Mesothelial cell of epicardium (in vitro differentiated cells): ENCODE results near the gene ZRANB1. TPM values are rescaled to one million over a fixed set of nuclear protein-coding genes. Genes with fewer than 3 reads are reported as not detected.

Experiments used
- DNase-seq, 2 experiments: peaks; one replicate each; pipeline ENCODE4 v3.0.0; 2021; ENCODE audit warnings: low spot score in 2 of 2; ENCODE audit not compliant: unreplicated experiment in 2 of 2
- H3K27ac Mint-ChIP-seq: 2 replicates; pipeline ENCODE4 v1.8.0; 2021; ENCODE audit warnings: mixed read lengths
- H3K27me3 Mint-ChIP-seq: 2 replicates; pipeline ENCODE4 v1.8.0; 2021; ENCODE audit warnings: low read depth, mixed read lengths
- H3K36me3 Mint-ChIP-seq: 2 replicates; pipeline ENCODE4 v1.8.0; 2021; ENCODE audit warnings: mixed read lengths
- H3K4me1 Mint-ChIP-seq: 2 replicates; pipeline ENCODE4 v1.8.0; 2021; ENCODE audit warnings: mixed read lengths
- H3K4me3 Mint-ChIP-seq: 2 replicates; pipeline ENCODE4 v1.8.0; 2021; ENCODE audit warnings: mild to moderate bottlenecking, moderate library complexity, mixed read lengths
- H3K9me3 Mint-ChIP-seq: 2 replicates; pipeline ENCODE4 v1.8.0; 2021; ENCODE audit warnings: mixed read lengths
- CTCF ChIP-seq: fragments of 200-600 bp; sonication (generic); IDR thresholded peaks from one replicate; pipeline ENCODE4 v1.5.0; 2021; ENCODE audit warnings: antibody characterized with exemption; ENCODE audit not compliant: unreplicated experiment
- total RNA-seq: library from RNA; stranded (reverse); gene quantifications from 3 replicates; pipeline ENCODE4 v1.2.1, GENCODE V29; 2021

ZRANB1 gene
- total RNA-seq, 1 donor from 2014 or later: 30.8 TPM

GRCh38 chr10:124996127-124996853 lies 54.4 kb downstream of the ZRANB1 start:
- no peak for TF ChIP-seq CTCF
- DNase-seq: peak in 1 of 2 experiments; percentile 35
- Mint-ChIP-seq H3K4me1 (peaks cover 7% of the 10 kb centered on the region), H3K27ac (no peak overlapping the region), H3K4me3 (no peak overlapping the region), H3K36me3 (peaks cover 40% of the 10 kb centered on the region), H3K27me3 (no peaks in the 10 kb centered on the region), H3K9me3 (no peaks in the 10 kb centered on the region)

GRCh38 chr10:124996854-124997215 lies 54.9 kb downstream of the ZRANB1 start:
- Mint-ChIP-seq H3K27ac (no peak overlapping the region), H3K9me3 (no peaks in the 10 kb centered on the region), H3K4me1 (peaks cover 7% of the 10 kb centered on the region), H3K27me3 (no peaks in the 10 kb centered on the region), H3K4me3 (no peak overlapping the region), H3K36me3 (peaks cover 36% of the 10 kb centered on the region)
- TF ChIP-seq CTCF: no peak
- no peak for DNase-seq

DNA sequence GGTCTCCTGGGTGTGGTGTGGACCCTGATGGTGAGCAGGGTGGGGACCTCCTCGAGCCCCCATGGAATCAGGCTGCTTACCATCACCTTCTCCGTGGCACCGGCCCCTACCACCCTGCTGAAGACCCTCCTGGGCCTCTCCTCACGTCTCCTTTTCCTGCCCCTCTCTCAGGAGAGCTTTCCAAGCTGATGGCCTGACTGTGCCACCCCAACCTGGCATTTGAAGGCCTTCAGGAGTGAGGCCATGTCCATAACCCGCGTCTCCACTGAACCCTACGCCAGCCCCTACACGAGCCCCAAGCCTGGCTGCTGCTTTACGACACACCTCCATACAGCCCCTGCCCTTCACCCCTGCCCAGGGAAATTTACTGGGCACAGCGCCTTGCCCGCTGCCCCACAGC lies 55.4 kb downstream of the ZRANB1 start:
- H3K27me3 Mint-ChIP-seq: no peaks in the 10 kb centered on the region
- H3K36me3 Mint-ChIP-seq: peaks cover 36% of the 10 kb centered on the region
- H3K27ac Mint-ChIP-seq: no peak overlapping the region
- no peak overlapping the region for H3K4me3 Mint-ChIP-seq
- no peaks in the 10 kb centered on the region for H3K9me3 Mint-ChIP-seq
- H3K4me1 Mint-ChIP-seq: peaks cover 7% of the 10 kb centered on the region
- DNase-seq: no peak
- TF ChIP-seq CTCF: no peak

DNA sequence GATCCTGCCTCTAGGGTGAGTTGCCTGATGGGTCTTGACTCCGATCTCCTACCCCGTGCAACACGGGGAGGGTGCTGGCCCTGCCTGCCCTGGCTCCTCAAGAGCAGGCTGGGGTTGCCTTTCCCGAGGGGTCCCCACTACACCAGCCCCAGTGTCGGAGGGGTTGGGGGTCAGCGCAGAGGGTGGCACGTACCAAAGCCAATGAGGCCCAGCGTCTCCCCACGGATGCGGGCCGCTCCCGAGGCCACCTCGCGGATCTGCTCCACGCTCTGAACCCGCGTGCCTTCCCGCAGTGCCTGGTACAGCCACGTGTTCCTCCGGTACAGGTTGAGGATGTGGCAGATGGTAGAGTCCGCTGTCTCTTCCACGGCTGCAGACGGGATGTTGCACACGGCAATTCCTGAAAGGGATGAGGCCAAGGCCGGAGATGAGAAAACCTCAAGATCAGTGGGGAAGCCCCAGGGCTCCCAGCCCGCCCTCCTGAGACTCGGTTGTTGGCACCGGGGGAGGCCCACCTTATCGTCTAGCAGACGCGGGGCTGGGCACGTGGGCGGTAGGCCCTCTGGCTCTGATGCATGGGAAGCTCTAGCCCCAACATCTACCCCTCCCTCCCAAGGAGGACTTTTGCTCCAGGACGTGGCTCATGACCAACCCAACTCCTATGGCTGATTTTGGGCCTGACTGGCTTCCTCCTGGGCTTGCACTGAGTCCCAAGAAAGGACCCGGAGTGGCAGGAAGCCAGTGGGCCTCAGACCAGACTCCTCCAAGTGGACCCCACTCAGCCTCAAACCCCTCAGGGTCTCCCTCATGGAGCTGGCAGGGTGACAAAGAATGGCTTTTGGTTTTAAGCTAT lies 56.1 kb downstream of the ZRANB1 start:
- Mint-ChIP-seq H3K36me3 (peaks cover 30% of the 10 kb centered on the region), H3K27ac (no peak overlapping the region), H3K4me3 (no peak overlapping the region), H3K9me3 (no peaks in the 10 kb centered on the region), H3K4me1 (peaks cover 7% of the 10 kb centered on the region), H3K27me3 (no peaks in the 10 kb centered on the region)
- TF ChIP-seq CTCF: no peak
- DNase-seq: peak in 1 of 2 experiments; percentile 27

DNA sequence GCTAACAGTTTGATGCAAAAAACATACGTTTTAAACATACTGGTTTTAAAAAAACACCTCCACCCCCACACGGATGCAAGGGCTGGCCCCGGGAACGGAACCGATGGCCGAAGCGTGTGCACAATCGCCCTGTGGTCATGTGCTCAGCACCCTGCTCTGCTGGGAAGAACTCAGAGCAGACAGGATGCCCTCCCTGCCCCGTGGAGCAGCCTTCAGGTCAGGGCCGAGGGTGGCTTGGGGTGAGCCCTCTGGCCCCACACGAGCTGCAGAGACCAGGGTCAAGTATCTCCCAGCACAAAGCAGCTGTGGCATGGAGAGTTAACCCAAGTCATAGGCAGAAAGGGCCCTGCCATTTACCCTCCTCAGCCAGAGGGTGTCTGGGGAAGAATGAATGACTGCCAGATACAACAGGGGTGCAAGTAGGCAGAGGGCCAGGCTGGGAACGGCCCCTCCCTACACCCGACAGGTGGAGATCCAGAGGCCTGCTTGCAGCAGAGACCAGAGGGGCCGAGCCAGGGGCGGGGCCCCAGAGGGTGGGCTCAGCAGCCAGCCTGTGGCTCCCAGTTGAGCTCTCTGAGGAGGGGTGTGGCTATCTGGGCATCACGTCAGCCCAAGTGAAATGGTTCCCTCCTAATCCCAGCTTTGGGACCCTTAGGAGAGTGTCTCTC lies 56.8 kb downstream of the ZRANB1 start:
- Mint-ChIP-seq H3K9me3 (no peaks in the 10 kb centered on the region), H3K27me3 (no peaks in the 10 kb centered on the region), H3K36me3 (peaks cover 22% of the 10 kb centered on the region), H3K27ac (no peak overlapping the region), H3K4me3 (no peak overlapping the region), H3K4me1 (peaks cover 7% of the 10 kb centered on the region)
- no peak for TF ChIP-seq CTCF
- peak in 1 of 2 experiments; percentile 33 for DNase-seq
